Neural progenitor cell (in vitro differentiated cells): ENCODE results near the gene RABEP2. TPM values are rescaled to one million over a fixed set of nuclear protein-coding genes. Genes with fewer than 3 reads are reported as not detected.

Experiments used
- DNase-seq: peaks from one replicate; pipeline ENCODE4 v3.0.0-alpha.2; 2016; ENCODE audit warnings: low spot score
- H2AFZ ChIP-seq: fragments of 200-600 bp; sonication (generic); replicated peaks from 2 replicates; pipeline ENCODE4 v1.6.1; 2016; ENCODE audit warnings: antibody characterized with exemption
- H3F3A ChIP-seq: fragments of 200-600 bp; sonication (generic); 2 replicates; pipeline ENCODE4 v1.6.1; 2016; ENCODE audit warnings: antibody characterized with exemption, low read depth
- H3K27ac ChIP-seq: fragments of 200-600 bp; sonication (generic); 2 replicates; pipeline ENCODE4 v1.5.1; 2016; ENCODE audit warnings: mild to moderate bottlenecking
- H3K27me3 ChIP-seq: fragments of 200-600 bp; sonication (generic); 2 replicates; pipeline ENCODE4 v1.6.1; 2016; ENCODE audit warnings: mild to moderate bottlenecking, moderate library complexity
- H3K36me3 ChIP-seq: fragments of 200-600 bp; sonication (generic); 2 replicates; pipeline ENCODE4 v1.5.1; 2016
- H3K4me1 ChIP-seq: fragments of 200-600 bp; sonication (generic); 2 replicates; pipeline ENCODE4 v1.6.1; 2016; ENCODE audit warnings: mixed run types
- H3K4me2 ChIP-seq: fragments of 200-600 bp; sonication (generic); 2 replicates; pipeline ENCODE4 v1.6.1; 2016
- H3K4me3 ChIP-seq: fragments of 200-600 bp; sonication (generic); 2 replicates; pipeline ENCODE4 v1.5.1; 2016
- H3K79me2 ChIP-seq: fragments of 200-600 bp; sonication (generic); 2 replicates; pipeline ENCODE4 v1.6.1; 2016; ENCODE audit warnings: low read depth
- H3K9ac ChIP-seq: fragments of 200-600 bp; sonication (generic); 2 replicates; pipeline ENCODE4 v1.6.1; 2016
- H3K9me3 ChIP-seq: fragments of 200-600 bp; sonication (generic); 2 replicates; pipeline ENCODE4 v1.5.1; 2016; ENCODE audit warnings: low read depth
- H4K20me1 ChIP-seq: fragments of 200-600 bp; sonication (generic); 2 replicates; pipeline ENCODE4 v1.6.1; 2016; ENCODE audit warnings: low read depth
- H3K27ac Mint-ChIP-seq: 3 replicates; pipeline ENCODE4 v1.8.0; 2021; ENCODE audit warnings: mixed read lengths
- H3K27me3 Mint-ChIP-seq: 2 replicates; pipeline ENCODE4 v1.8.0; 2022; ENCODE audit warnings: low read depth, mild to moderate bottlenecking, inconsistent platforms, moderate library complexity, mixed read lengths; ENCODE audit not compliant: insufficient read depth
- H3K36me3 Mint-ChIP-seq: 3 replicates; pipeline ENCODE4 v1.8.0; 2021; ENCODE audit warnings: mixed read lengths
- H3K4me1 Mint-ChIP-seq: 3 replicates; pipeline ENCODE4 v1.8.0; 2021; ENCODE audit warnings: mixed read lengths
- H3K4me3 Mint-ChIP-seq: 3 replicates; pipeline ENCODE4 v1.8.0; 2021; ENCODE audit warnings: mild to moderate bottlenecking, moderate library complexity, mixed read lengths
- H3K9me3 Mint-ChIP-seq: 3 replicates; pipeline ENCODE4 v1.8.0; 2020; ENCODE audit warnings: mixed read lengths
- EZH2 ChIP-seq: fragments of 200-600 bp; sonication (generic); IDR thresholded peaks from 2 replicates; pipeline ENCODE4 v1.6.1; 2017; ENCODE audit warnings: antibody characterized with exemption, mild to moderate bottlenecking, moderate library complexity
- EZH2phosphoT487 ChIP-seq: fragments of 200-600 bp; sonication (generic); IDR thresholded peaks from 2 replicates; pipeline ENCODE4 v1.6.1; 2017; ENCODE audit warnings: antibody characterized with exemption
- total RNA-seq: library from RNA; depleted of rRNA; stranded (reverse); fragments of >200 nt; gene quantifications from 2 replicates; pipeline ENCODE4 v1.2.3, GENCODE V29; 2015; ENCODE audit warnings: low replicate concordance
- TF ChIP-seq, protein P1 (sequence below): fragments of 200-600 bp; sonication (generic); IDR thresholded peaks from 2 replicates; pipeline ENCODE4 v1.5.1; 2017; ENCODE audit warnings: antibody characterized with exemption, mild to moderate bottlenecking

RABEP2 gene
- total RNA-seq, 1 donor from 2014 or later, result 9.1 TPM

DNA sequence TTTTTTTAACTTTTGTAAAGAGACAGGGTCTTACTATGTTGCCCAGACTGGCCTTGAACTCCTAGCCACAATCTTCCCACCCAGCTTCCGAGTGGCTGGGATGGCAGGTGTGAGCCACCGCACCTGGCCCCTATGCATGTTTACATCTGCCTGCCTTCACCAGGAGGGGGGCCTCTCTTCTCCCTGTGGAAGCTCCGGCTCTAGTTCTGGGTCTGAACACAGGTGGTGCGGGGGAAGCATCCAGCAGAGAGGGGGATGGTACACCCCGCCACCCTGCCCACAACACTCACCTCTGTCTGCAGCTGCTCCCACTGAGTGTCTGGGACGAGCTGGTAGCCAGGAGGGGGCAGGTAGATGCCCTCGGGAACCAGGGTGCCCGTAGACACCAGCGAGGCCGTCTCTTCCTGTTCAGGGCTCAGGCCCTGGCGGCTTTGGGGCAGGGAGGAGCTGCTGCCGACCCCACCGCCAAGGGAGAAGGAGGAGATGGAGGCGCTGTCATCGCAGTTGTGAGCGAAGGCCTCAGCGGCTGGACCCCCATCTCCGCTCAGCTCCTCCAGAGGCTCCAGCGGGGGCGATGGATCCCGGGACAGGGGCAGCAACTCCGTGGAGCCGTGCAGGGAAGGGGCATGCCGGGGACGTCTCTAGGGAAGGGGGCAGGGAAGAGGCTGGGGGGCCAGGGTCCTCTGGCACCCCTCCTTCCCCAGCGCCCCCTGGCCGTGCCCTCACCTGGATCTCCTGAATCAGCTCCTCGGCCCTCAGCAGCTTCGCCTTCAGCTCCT is 10.9 kb downstream of the RABEP2 start:
- H3K4me3 Mint-ChIP-seq, result no peak overlapping the region
- Histone ChIP-seq H3K9ac (no peak overlapping the region), H3K79me2 (no peaks in the 10 kb centered on the region), H3K4me3 (no peak overlapping the region), H2AFZ (no peak overlapping the region), H3K4me1 (no peaks in the 10 kb centered on the region), H4K20me1 (no peaks in the 10 kb centered on the region), H3K27ac (no peak overlapping the region), H3K27me3 (no peaks in the 10 kb centered on the region), H3F3A (no peaks in the 10 kb centered on the region), H3K36me3 (no peaks in the 10 kb centered on the region), H3K4me2 (no peak overlapping the region), H3K9me3 (no peaks in the 10 kb centered on the region)
- no peak for DNase-seq
- H3K4me1 Mint-ChIP-seq, result peaks cover 8% of the 10 kb centered on the region
- H3K27ac Mint-ChIP-seq, result no peak overlapping the region
- peaks cover 4% of the 10 kb centered on the region for H3K27me3 Mint-ChIP-seq
- H3K9me3 Mint-ChIP-seq, result no peaks in the 10 kb centered on the region
- TF ChIP-seq, protein P1, sequence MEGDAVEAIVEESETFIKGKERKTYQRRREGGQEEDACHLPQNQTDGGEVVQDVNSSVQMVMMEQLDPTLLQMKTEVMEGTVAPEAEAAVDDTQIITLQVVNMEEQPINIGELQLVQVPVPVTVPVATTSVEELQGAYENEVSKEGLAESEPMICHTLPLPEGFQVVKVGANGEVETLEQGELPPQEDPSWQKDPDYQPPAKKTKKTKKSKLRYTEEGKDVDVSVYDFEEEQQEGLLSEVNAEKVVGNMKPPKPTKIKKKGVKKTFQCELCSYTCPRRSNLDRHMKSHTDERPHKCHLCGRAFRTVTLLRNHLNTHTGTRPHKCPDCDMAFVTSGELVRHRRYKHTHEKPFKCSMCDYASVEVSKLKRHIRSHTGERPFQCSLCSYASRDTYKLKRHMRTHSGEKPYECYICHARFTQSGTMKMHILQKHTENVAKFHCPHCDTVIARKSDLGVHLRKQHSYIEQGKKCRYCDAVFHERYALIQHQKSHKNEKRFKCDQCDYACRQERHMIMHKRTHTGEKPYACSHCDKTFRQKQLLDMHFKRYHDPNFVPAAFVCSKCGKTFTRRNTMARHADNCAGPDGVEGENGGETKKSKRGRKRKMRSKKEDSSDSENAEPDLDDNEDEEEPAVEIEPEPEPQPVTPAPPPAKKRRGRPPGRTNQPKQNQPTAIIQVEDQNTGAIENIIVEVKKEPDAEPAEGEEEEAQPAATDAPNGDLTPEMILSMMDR, result no peak
- TF ChIP-seq EZH2phosphoT487, result no peak
- TF ChIP-seq EZH2, result no peak
- peaks cover 8% of the 10 kb centered on the region for H3K36me3 Mint-ChIP-seq

DNA sequence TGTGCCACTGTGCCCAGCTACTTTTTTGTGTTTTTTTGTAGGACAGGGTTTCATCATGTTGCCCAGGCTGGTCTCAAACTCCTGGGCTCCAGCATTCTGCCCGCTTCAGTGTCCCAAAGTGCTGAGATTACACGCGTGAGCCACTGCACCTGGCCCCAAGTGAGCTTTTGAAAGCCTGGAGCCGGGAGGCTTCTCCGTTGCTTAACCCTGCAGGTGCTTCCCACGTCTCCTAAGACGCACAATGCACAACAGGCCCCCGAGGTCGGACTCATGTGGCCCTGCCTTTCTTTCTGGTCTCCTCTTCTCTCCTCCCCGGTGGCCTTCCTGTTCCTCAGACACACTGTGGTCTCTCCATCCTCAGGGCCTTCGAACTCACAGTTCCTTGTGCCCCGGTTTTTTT is 12.5 kb downstream of the RABEP2 start:
- peaks cover 2% of the 10 kb centered on the region for H3K27me3 Mint-ChIP-seq
- no peak for TF ChIP-seq EZH2
- peaks cover 8% of the 10 kb centered on the region for H3K36me3 Mint-ChIP-seq
- no peak for DNase-seq
- H3K9me3 Mint-ChIP-seq, result no peaks in the 10 kb centered on the region
- Histone ChIP-seq H4K20me1 (no peaks in the 10 kb centered on the region), H3K79me2 (no peaks in the 10 kb centered on the region), H3K4me3 (no peak overlapping the region), H2AFZ (no peak overlapping the region), H3F3A (no peaks in the 10 kb centered on the region), H3K9ac (peak overlapping the region; percentile 8), H3K4me1 (no peaks in the 10 kb centered on the region), H3K4me2 (no peak overlapping the region), H3K27ac (no peak overlapping the region), H3K27me3 (no peaks in the 10 kb centered on the region), H3K36me3 (no peaks in the 10 kb centered on the region), H3K9me3 (no peaks in the 10 kb centered on the region)
- H3K27ac Mint-ChIP-seq, result no peak overlapping the region
- H3K4me1 Mint-ChIP-seq, result peaks cover 8% of the 10 kb centered on the region
- no peak overlapping the region for H3K4me3 Mint-ChIP-seq

DNA sequence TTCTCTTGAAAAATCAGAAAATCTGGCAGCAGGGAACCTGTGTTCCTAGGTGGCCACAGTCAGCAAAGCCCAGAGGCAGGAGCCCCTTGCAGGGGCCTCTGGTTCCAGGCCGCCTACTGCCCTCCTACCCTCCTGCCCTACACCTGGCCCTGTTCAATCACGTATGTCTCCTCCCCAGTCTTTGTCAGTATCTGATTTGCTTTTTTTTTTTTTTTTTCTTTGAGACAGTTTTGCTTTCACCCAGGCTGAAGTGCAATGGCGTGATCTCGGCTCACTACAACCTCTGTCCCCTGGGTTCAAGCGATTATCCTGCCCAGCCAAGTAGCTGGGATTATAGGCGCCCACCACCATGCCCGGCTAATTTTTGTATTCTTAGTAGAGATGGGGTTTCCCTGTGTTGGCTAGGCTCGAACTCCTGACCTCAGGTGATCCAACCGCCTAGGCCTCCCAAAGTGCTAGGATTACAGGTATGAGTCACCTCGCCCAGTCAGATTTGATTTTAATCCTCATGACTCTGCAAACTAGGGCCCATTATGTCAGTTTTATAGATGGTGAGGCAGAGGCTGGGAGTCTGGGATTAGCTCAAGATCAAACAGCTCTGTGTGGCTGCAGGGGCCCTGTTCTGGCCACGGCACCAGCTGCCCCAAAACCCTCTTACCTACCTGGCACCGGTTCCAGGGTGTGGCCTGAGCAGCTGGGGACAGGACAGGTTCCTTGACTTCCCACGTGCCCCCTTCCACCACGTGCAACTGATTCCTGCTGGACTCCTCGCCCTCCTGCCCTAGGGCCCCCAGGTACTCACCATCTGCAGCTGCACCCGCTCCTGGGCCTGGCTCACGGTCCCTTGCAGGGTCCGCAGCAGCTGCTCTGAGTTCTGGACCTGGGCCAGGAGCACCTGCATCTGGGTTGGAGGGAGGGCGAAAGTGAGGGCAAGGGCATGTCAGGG is 14.7 kb downstream of the RABEP2 start:
- H3K79me2 ChIP-seq, result no peaks in the 10 kb centered on the region
- no peak overlapping the region for H2AFZ ChIP-seq
- TF ChIP-seq EZH2 (no peak), EZH2phosphoT487 (no peak)
- TF ChIP-seq, protein P1, result no peak
- H3K4me2 ChIP-seq, result no peak overlapping the region
- Mint-ChIP-seq H3K9me3 (no peaks in the 10 kb centered on the region), H3K27me3 (no peaks in the 10 kb centered on the region), H3K36me3 (peaks cover 4% of the 10 kb centered on the region), H3K4me3 (no peak overlapping the region), H3K4me1 (peaks cover 8% of the 10 kb centered on the region), H3K27ac (no peak overlapping the region)
- H3K36me3 ChIP-seq, result no peaks in the 10 kb centered on the region
- H3F3A ChIP-seq, result no peaks in the 10 kb centered on the region
- no peak overlapping the region for H3K9ac ChIP-seq
- H3K27me3 ChIP-seq, result no peaks in the 10 kb centered on the region
- no peak overlapping the region for H3K27ac ChIP-seq
- no peaks in the 10 kb centered on the region for H3K4me1 ChIP-seq
- H3K9me3 ChIP-seq, result no peaks in the 10 kb centered on the region
- H3K4me3 ChIP-seq, result no peak overlapping the region
- no peaks in the 10 kb centered on the region for H4K20me1 ChIP-seq
- no peak for DNase-seq
